ENCODE results near the gene PAQR6.

Gene PAQR6

DNA sequence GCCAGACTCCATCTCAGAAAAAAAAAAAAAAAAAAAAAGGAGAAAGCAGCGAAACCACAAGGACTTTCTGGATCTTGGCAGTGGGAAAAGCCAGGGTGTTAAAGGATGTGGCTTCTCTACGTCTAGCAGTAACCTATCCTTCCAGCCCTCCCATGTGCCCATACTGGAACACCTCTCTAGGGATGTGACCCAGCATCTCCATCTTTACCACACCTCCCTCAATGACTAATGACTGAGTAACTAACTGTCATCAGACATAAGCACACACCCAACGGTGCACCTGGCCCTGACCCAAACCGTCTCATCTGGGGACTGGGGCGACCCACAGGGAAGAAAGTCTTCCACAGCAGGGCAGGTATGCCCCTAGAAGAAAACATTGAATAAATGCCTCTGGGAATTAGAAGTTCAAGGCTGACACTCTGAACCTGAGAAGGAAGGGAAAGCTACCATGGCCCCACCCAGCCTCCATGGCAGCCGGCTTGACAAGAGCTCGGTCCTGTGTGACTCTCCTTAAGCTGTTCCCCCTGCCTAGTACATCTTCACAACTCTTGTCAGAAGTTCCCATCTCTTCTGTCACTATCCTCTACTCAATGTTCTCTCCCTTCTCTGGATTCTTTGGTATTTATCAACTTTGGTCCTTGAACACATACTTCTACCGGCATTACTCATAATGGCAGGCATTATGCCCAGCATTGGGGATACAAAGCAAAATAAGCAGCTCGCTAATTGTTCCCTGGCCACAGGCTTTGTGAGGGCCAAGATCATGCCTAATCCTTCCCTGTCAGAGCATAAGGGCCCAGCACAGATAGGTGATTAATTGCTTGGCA, 14.8 kb upstream of the PAQR6 start:
- no peak for DNase-seq

GRCh38 chr1:156260896-156261295, 13.0 kb upstream of the PAQR6 start:
- DNase-seq: no peak

- DNase-seq: no peak
These were observed 11.9 kb upstream of the PAQR6 start for GRCh38 chr1:156259805-156260204.

DNA sequence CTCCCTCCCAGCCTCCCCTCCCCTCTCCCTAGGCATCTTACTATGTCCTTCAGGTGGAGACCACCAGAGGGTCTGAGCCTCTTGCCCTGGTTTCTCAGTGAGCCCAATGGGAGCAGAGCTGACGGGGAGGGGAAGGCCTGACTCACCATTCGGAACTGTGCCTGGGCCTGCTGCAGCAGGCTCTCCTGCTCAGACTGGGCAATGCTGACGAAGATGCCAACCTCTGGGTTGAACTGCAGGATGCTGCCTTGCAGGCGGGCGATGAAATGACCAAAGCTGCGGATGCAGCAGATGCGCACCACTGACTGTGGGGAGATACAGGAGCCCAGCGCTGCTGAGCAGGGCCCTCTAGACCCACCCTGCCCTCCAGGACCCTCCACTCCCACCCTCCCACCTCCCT, 11.0 kb upstream of the PAQR6 start:
- DNase-seq: no peak

DNA sequence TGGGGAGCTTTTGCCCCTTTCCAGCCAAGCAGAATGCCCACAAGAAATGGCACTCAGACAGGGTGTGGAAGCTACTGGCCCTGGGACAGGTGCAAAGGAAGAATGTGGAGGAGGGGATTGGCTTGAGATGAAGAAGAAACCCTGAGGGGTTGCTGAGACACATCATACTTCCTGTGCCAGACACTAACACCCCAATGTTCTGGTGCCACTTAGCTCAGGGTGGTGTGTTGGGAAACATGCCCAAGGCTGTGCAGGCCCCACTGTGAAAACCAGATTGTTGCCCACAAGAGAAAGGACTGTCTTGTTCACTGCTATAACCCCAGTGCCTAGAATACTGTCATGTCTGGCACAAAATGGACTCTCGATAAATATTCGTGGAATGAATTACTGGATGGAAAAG, 9.9 kb upstream of the PAQR6 start:
- DNase-seq: no peak

GRCh38 chr1:156253634-156254033, 5.8 kb upstream of the PAQR6 start:
- no peak for DNase-seq

- DNase-seq: no peak
These were observed 3.7 kb upstream of the PAQR6 start for GRCh38 chr1:156251527-156251926.

GRCh38 chr1:156249593-156249992, 1.7 kb upstream of the PAQR6 start:
- DNase-seq: no peak

GRCh38 chr1:156248323-156248683, 447 bp upstream of the PAQR6 start:
- DNase-seq: no peak

DNA sequence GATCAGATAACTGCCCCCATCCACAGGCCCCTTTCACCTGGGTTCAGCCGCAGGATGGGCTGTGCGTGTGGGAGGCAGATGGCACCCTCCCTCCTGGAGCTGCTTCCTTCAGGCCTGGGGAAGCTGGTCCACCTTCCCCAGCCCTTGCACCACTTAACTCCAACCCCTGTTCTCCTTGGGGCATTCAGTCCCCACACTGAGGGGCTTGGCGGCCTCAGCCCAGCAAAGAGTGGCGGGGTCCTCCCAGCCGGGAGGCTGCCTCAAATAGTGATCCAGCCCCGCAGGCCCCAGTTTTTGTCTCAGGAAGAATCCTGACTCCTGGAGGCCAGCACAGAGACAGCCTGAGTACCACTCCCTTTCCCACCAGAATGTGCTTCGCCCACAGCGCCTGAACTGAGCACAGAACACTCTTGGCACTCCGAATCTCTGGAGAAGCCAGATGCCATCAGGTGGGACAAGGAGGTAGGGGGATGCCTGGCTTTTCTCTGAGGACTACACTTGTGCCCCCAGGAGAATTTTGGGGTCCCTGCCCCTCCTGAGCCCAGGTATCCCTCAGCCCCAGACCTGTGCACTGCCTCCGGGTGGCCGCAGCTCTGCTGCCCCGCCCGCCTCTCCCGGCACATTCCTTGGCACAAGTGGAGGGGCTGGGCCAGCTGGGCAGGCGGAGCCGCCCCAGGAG, 936 bp downstream of the PAQR6 start:
- no peak for DNase-seq

DNA sequence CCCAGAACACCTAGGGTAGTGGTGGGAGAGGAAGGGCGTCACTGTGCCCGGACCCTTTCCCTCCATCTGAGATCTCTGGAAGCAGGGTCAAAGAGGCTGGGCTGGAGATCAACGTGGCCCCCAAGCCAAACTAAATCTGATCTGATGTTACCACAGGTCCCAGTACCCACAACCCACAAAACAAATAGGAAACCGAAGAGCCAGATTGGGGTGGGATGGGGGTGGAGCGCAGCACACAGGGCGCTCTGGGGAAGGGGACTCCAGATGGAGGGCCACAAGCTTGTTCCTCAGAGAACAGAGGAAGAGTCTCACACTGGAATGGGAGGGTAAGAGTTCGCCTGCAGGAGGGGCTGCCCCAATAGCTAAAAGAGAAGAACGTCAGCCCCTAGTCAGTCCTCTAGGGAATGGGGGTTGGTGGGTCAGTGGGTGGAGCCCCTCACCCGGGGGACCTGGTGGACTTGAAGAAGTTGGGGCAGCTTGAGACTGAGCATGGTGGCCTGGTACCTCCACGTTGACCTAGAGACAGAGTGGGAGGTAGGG, 1.5 kb downstream of the PAQR6 start:
- no peak for DNase-seq

- DNase-seq: peak; percentile 18 to 39
These were observed 2.2 kb downstream of the PAQR6 start for GRCh38 chr1:156245451-156246232.

DNA sequence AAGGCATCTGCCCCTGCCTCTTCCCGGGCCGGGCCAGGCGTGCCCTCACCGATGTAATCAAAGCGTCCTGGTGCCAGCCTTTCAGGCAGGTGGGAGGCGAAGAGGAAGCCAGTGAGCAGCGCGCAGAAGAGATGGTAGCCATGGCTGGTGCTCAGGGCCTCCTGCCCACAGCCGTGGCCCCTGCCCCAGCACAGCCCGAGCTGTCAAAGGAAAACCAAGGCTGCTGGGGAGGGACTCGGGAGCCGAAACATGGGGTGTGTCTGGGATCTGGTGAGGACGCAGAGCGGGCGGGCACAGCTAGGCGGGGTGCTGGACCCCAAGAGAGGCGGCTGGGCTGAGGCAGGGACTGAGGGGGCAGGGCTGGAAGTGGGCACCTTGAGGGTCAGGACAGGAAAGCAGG, 3.1 kb downstream of the PAQR6 start:
- no peak for DNase-seq

GRCh38 chr1:156244126-156244525, 3.7 kb downstream of the PAQR6 start:
- no peak for DNase-seq

GRCh38 chr1:156242738-156243137, 5.1 kb downstream of the PAQR6 start:
- no peak for DNase-seq

DNA sequence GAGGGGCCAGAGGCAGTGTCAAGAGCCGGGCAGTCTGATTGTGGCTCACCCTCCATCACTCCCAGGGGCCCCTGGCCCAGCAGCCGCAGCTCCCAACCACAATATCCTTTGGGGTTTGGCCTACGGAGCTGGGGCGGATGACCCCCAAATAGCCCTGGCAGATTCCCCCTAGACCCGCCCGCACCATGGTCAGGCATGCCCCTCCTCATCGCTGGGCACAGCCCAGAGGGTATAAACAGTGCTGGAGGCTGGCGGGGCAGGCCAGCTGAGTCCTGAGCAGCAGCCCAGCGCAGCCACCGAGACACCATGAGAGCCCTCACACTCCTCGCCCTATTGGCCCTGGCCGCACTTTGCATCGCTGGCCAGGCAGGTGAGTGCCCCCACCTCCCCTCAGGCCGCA, 5.9 kb downstream of the PAQR6 start, which contains the start of gene BGLAP:
TSS of gene BGLAP (plus strand) at position 259 of the 400 bp plus-strand sequence. CDS start at position 307, 48 bp downstream.
- no peak for DNase-seq

DNA sequence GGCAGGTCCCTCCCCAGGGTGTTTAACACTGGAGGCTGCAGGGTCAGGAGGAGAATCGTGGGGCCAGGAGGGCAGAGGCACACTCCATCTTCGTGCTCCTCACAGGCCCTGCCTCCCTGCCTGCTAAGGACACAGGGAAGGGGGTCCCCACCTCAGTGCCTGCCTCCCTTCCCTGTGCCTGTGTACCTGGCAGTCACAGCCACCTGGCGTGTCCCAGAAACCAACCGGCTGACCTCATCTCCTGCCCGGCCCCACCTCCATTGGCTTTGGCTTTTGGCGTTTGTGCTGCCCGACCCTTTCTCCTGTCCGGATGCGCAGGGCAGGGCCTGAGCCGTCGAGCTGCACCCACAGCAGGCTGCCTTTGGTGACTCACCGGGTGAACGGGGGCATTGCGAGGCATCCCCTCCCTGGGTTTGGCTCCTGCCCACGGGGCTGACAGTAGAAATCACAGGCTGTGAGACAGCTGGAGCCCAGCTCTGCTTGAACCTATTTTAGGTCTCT, 6.5 kb downstream of the PAQR6 start:
- no peak for DNase-seq

GRCh38 chr1:156238248-156238647, 9.6 kb downstream of the PAQR6 start:
- no peak for DNase-seq

DNA sequence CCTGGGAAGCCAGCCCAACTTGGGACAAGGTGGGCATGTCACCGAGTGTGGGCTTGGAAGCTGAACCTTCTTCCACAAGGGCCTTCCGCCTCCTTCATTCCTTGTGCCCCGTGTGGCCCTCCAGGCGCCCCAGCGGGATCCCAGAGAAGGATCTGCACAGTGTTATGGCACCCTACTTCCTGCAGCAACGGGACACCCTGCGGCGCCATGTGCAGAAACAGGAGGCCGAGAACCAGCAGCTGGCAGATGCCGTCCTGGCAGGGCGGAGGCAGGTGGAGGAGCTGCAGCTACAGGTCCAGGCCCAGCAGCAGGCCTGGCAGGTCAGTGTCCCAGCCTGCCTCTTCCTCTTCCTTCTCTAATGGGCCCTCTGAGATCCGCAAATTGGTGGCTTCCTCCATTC, 11.7 kb downstream of the PAQR6 start:
- DNase-seq: no peak

DNA sequence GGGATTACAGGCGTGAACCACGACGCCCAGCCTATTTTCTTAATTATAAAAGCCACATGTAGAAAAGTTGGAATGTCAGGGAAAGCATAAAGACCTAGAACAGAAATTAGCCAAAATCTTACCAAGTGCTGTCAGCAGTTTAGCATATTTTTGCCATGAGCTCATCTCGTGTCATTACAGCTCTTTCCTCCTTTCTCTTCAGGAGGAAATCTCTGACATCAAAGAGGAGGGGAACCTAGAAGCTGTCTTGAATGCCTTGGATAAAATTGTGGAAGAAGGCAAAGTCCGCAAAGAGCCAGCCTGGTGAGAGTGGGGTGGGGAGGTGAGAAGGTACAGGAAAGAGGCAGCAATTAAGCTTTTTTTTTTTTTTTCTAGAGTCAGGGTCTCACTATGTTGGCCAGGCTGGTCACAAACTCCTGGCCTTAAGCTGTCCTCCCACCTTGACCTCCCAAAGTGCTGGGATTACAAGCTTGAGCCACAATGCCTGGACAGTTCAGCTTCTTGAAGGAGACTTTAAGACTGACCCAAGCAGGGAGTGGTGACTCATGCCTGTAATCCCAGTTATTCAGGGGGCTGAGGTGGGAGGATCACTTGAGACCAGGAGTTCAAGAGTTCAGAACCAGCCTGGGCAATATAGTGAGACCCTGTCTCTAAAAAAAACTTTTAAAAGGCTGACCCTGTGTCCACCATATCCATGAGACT, 14.3 kb downstream of the PAQR6 start:
- DNase-seq: no peak

- no peak for DNase-seq
These were observed 15.5 kb downstream of the PAQR6 start for GRCh38 chr1:156232201-156232894.

- no peak for DNase-seq
These were observed 17.4 kb downstream of the PAQR6 start for GRCh38 chr1:156230473-156230837.

All from CD4-positive, alpha-beta T cell treated with Interleukin-4 for 1 hour (primary cell).